Esophagus muscularis mucosa (tissue), 4 donors: Measurements from ENCODE around the gene TMEM135. TPM values are rescaled to one million over a fixed set of nuclear protein-coding genes. Genes with fewer than 3 reads are reported as not detected.
"Not testable (repeated sequence)": the region's sequence is repeated elsewhere in the genome, so short reads cannot be mapped to it uniquely, and the experiment has no call there.

Experiments used
- DNase-seq: peaks from one replicate; pipeline ENCODE4 v3.0.0-alpha.2; 2017; ENCODE audit errors: extremely low spot score
- H3K27ac ChIP-seq, 4 donors: fragments of 200-600 bp; sonication (generic); replicated peaks in 1 of 4; 1 replicate in 3 of 4; 2 replicates in 1 of 4; pipeline ENCODE4 v1.5.1; 2016 to 2019; ENCODE audit warnings: mild to moderate bottlenecking in 1 of 4
- H3K27me3 ChIP-seq, 4 donors: fragments of 200-600 bp; sonication (generic); one replicate each; pipeline versions ENCODE4 v1.5.1 to v1.6.0; 2016 to 2019
- H3K36me3 ChIP-seq, 4 donors: fragments of 200-600 bp; sonication (generic); one replicate each; pipeline ENCODE4 v1.5.1; 2016 to 2019
- H3K4me1 ChIP-seq, 4 donors: fragments of 200-600 bp; sonication (generic); one replicate each; pipeline ENCODE4 v1.5.1; 2016 to 2019
- H3K4me3 ChIP-seq, 4 donors: fragments of 200-600 bp; sonication (generic); 1 replicate in 2 of 4; 2 replicates in 2 of 4; pipeline ENCODE4 v1.5.1; 2016 to 2019; ENCODE audit warnings: mild to moderate bottlenecking in 4 of 4, moderate library complexity in 1 of 4
- H3K9me3 ChIP-seq, 4 donors: fragments of 200-600 bp; sonication (generic); 1 replicate in 3 of 4; 2 replicates in 1 of 4; pipeline ENCODE4 v1.5.1; 2016 to 2019
- EP300 ChIP-seq: sonication (generic); formaldehyde crosslinking; IDR thresholded peaks from one replicate; pipeline ENCODE4 v1.6.1; 2017; ENCODE audit warnings: antibody characterized with exemption
- POLR2A ChIP-seq: fragments of 450-650 bp; IDR thresholded peaks from one replicate; pipeline ENCODE4 v1.6.1; 2017; ENCODE audit warnings: antibody characterized with exemption, moderate library complexity, mild to moderate bottlenecking, low read depth
- POLR2AphosphoS5 ChIP-seq, 2 donors: sonication (generic); formaldehyde crosslinking; IDR thresholded peaks; one replicate each; pipeline ENCODE4 v1.6.1; 2017; ENCODE audit warnings: antibody characterized with exemption in 2 of 2
- WGBS: methylation state at CpG from one replicate; pipeline ENCODE4 v1.1.5; 2018; 5-methylcytosine and 5-hydroxymethylcytosine counted together
- intact Hi-C: fragments of 100-400 bp; cut with DNase I; formaldehyde crosslinking; loops from one replicate; pipeline ENCODE4 v1.15.1; 2023
- total RNA-seq, 4 donors: library from RNA; depleted of rRNA; stranded (reverse); fragments of >200 nt; gene quantifications; one replicate each; pipeline versions ENCODE4 v1.1.0 to v1.2.1, GENCODE V29; 2016
- TF ChIP-seq, protein P1 (sequence below), 3 experiments: fragments of 200-600 bp in 2 of 3; fragments of 450-650 bp in 1 of 3; sonication (generic) in 2 of 3; IDR thresholded peaks; one replicate each; pipeline ENCODE4 v1.5.1; 2017 to 2019; ENCODE audit warnings: antibody characterized with exemption in 3 of 3, mild to moderate bottlenecking in 2 of 3, moderate library complexity in 1 of 3

Gene TMEM135
- total RNA-seq, 4 donors from 2014 or later: 11.6 to 19.5 (median 14.9) TPM

GRCh38 chr11:87144252-87144651 is 106.5 kb downstream of the TMEM135 start:
- H3K36me3 ChIP-seq: no peaks in the 10 kb centered on the region
- intact Hi-C loops: no loop called here
- TF ChIP-seq, protein P1, sequence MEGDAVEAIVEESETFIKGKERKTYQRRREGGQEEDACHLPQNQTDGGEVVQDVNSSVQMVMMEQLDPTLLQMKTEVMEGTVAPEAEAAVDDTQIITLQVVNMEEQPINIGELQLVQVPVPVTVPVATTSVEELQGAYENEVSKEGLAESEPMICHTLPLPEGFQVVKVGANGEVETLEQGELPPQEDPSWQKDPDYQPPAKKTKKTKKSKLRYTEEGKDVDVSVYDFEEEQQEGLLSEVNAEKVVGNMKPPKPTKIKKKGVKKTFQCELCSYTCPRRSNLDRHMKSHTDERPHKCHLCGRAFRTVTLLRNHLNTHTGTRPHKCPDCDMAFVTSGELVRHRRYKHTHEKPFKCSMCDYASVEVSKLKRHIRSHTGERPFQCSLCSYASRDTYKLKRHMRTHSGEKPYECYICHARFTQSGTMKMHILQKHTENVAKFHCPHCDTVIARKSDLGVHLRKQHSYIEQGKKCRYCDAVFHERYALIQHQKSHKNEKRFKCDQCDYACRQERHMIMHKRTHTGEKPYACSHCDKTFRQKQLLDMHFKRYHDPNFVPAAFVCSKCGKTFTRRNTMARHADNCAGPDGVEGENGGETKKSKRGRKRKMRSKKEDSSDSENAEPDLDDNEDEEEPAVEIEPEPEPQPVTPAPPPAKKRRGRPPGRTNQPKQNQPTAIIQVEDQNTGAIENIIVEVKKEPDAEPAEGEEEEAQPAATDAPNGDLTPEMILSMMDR (IDR thresholded peaks at IDR 0.05): no peak
- H3K9me3 ChIP-seq: peaks cover 0 to 7% (median 3%) of the 10 kb centered on the region in 4 donors
- DNase-seq: no peak
- no peaks in the 10 kb centered on the region for H3K27me3 ChIP-seq
- H3K27ac ChIP-seq: no peak overlapping the region
- 75% methylated on average over 3 of the region's 3 CpGs for WGBS
- H3K4me1 ChIP-seq: peaks cover 0 to 5% (median 2%) of the 10 kb centered on the region in 4 donors
- H3K4me3 ChIP-seq: no peak overlapping the region

DNA sequence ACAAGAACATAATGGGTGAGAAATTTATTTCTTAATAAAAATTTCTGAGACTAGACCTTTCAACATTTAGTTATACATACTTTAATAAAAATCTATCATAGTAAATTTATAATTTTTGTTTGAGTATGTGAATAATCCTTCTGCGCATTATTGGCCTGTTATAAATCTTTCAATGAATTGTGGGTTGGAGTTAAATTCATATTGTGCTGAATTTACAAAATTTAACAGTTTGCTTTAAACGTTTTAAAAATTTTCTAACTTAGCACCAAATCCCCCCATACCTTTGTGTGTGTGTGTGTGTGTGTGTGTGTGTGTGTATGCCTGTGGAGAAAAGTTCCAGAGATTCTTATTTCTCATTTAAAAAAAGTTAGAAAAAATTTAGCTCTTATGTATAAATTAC is 111.0 kb downstream of the TMEM135 start:
- 84% methylated on average over 2 of the region's 2 CpGs for WGBS
- Histone ChIP-seq H3K4me3 (no peak overlapping the region), H3K27me3 (no peaks in the 10 kb centered on the region), H3K9me3 (no peaks in the 10 kb centered on the region), H3K27ac (no peak overlapping the region), H3K4me1 (peaks cover 0 to 5% (median 2%) of the 10 kb centered on the region in 4 donors), H3K36me3 (no peaks in the 10 kb centered on the region)
- TF ChIP-seq, protein P1 (IDR thresholded peaks at IDR 0.05): no peak
- no peak for TF ChIP-seq EP300
- TF ChIP-seq POLR2AphosphoS5 (IDR thresholded peaks at IDR 0.05): no peak
- no peak for TF ChIP-seq POLR2A
- intact Hi-C loops: no loop called here
- no peak for DNase-seq

GRCh38 chr11:87149782-87150181 is 112.0 kb downstream of the TMEM135 start:
- H3K36me3 ChIP-seq, intact Hi-C loops, H3K9me3 ChIP-seq, H3K27me3 ChIP-seq, H3K4me1 ChIP-seq, H3K4me3 ChIP-seq, H3K27ac ChIP-seq, DNase-seq: not testable (repeated sequence)
- 97% methylated on average over 7 of the region's 7 CpGs for WGBS

DNA sequence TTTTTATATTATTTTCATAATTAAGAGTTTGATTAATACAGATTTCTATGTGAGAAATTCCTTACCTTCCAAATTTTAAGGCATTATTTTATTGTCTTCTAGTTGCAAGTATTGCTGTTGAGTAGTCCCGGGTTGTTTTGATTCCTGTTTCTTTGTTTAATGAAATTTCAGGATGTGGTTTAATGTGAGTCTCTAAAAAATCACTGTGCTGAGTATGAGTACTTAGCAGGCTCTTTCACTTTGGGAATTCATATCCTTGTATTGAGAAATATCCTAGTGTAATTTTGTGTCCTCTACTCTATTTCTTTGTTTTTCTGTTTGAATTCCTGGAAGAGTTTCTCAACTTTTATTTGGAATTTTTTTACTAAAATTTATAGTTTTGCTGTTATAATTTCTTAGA is 113.2 kb downstream of the TMEM135 start:
- Histone ChIP-seq H3K36me3 (no peaks in the 10 kb centered on the region), H3K9me3 (no peaks in the 10 kb centered on the region), H3K27me3 (no peaks in the 10 kb centered on the region), H3K4me3 (no peak overlapping the region), H3K4me1 (peaks cover 0 to 5% (median 0%) of the 10 kb centered on the region in 4 donors), H3K27ac (no peak overlapping the region)
- WGBS: 64% methylated on average over 1 of the region's 1 CpG
- TF ChIP-seq POLR2A (no peak), EP300 (no peak), POLR2AphosphoS5 (IDR thresholded peaks at IDR 0.05) (no peak)
- TF ChIP-seq, protein P1 (IDR thresholded peaks at IDR 0.05): no peak
- intact Hi-C loops: no loop called here
- DNase-seq: no peak

DNA sequence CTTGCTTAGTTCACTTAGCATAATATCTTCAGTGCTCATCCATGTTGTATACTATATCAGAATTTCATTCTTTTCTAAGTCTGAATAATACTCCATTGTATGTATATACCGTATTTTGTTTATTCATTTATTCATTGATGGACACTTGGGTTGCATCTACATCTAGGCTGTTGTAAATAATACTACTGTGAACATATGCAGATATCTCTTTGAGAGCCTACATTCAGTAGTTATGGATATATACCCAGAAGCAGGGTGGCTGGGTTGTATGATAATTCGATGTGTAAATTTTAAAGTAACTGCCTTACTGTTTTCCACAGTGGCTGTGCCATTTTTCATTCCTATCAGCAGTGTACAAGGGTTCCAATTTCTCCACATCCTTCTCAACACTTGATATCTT is 116.5 kb downstream of the TMEM135 start:
- TF ChIP-seq, protein P1 (IDR thresholded peaks at IDR 0.05): no peak
- TF ChIP-seq EP300: no peak
- TF ChIP-seq POLR2A: no peak
- no peak for TF ChIP-seq POLR2AphosphoS5 (IDR thresholded peaks at IDR 0.05)
- no peak overlapping the region for H3K4me3 ChIP-seq
- WGBS: 89% methylated on average over 2 of the region's 2 CpGs
- H3K36me3 ChIP-seq: no peaks in the 10 kb centered on the region
- no peaks in the 10 kb centered on the region for H3K9me3 ChIP-seq
- no peak overlapping the region for H3K27ac ChIP-seq
- DNase-seq: no peak
- intact Hi-C loops: no loop called here
- H3K4me1 ChIP-seq: peaks cover 0 to 5% (median 0%) of the 10 kb centered on the region in 4 donors
- no peaks in the 10 kb centered on the region for H3K27me3 ChIP-seq
